Measurements from ENCODE around the gene CCN2.

CCN2 gene

GRCh38 chr6:131949909-131950766 lies 1.0 kb downstream of the CCN2 start:
- Histone ChIP-seq H3K4me1 (ENCODE audit: control insufficient read depth, insufficient read depth, low read length) (peaks cover 56% of the 10 kb centered on the region), H3K36me3 (ENCODE audit: control insufficient read depth, insufficient read depth, low read length) (peaks cover 29% of the 10 kb centered on the region), H3K27ac (ENCODE audit: low read depth, low read length) (peak overlapping the region; percentile 60; the same call in 1 of the 2 replicates), H3K9me3 (ENCODE audit: control insufficient read depth, insufficient read depth, low read depth, low read length) (no peaks in the 10 kb centered on the region), H3K4me3 (ENCODE audit: low read depth, low read length) (peak overlapping the region; percentile 74), H3K27me3 (ENCODE audit: control insufficient read depth, insufficient read depth, low read length) (no peaks in the 10 kb centered on the region), H3K9ac (ENCODE audit: low read length) (peak overlapping the region; percentile 84)

- Histone ChIP-seq H3K4me3 (ENCODE audit: low read depth, low read length) (peak overlapping the region; percentile 74), H3K36me3 (ENCODE audit: control insufficient read depth, insufficient read depth, low read length) (peaks cover 29% of the 10 kb centered on the region), H3K9me3 (ENCODE audit: control insufficient read depth, insufficient read depth, low read depth, low read length) (no peaks in the 10 kb centered on the region), H3K27ac (ENCODE audit: low read depth, low read length) (no peak overlapping the region), H3K4me1 (ENCODE audit: control insufficient read depth, insufficient read depth, low read length) (peaks cover 50% of the 10 kb centered on the region), H3K27me3 (ENCODE audit: control insufficient read depth, insufficient read depth, low read length) (no peaks in the 10 kb centered on the region), H3K9ac (ENCODE audit: low read length) (peak overlapping the region; percentile 84)
Measured at GRCh38 chr6:131949620-131949908, 1.6 kb downstream of the CCN2 start.

- H3K9ac ChIP-seq (ENCODE audit: low read length), result peak overlapping the region; percentile 84
- H3K4me3 ChIP-seq (ENCODE audit: low read depth, low read length), result peak overlapping the region; percentile 74
- H3K4me1 ChIP-seq (ENCODE audit: control insufficient read depth, insufficient read depth, low read length), result peaks cover 44% of the 10 kb centered on the region
- H3K9me3 ChIP-seq (ENCODE audit: control insufficient read depth, insufficient read depth, low read depth, low read length), result no peaks in the 10 kb centered on the region
- H3K27ac ChIP-seq (ENCODE audit: low read depth, low read length), result no peak overlapping the region
- H3K27me3 ChIP-seq (ENCODE audit: control insufficient read depth, insufficient read depth, low read length), result no peaks in the 10 kb centered on the region
- peaks cover 29% of the 10 kb centered on the region for H3K36me3 ChIP-seq (ENCODE audit: control insufficient read depth, insufficient read depth, low read length)
Measured at GRCh38 chr6:131948692-131949619, 2.2 kb downstream of the CCN2 start.

DNA sequence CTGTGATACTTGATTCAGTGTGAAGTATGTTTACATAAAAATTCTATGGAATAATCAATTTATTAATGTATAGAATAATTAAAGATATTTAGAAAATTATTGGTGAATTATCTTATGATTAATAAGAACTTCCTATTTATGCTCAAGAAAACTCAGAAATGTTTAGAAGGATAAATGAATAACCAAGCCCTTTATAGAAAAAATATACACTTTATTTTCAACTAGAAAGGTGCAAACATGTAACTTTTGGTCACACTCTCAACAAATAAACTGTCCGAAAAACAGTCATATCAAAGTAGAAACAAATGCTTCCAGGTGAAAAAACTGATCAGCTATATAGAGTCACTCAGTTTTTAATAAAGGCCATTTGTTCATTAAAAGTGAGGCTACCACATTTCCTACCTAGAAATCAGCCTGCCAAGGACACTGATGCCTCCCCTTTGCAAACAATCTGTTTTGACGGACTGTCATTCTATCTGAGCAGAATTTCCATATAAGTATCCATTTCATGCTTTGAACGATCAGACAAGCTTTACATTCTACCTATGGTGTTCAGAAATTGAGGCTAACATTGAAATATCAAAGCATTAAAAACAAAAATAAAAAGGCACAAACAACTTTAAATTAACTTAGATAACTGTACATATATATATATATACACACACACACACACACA lies 3.0 kb downstream of the CCN2 start:
- Histone ChIP-seq H3K9me3 (ENCODE audit: control insufficient read depth, insufficient read depth, low read depth, low read length) (no peaks in the 10 kb centered on the region), H3K4me1 (ENCODE audit: control insufficient read depth, insufficient read depth, low read length) (peaks cover 36% of the 10 kb centered on the region), H3K9ac (ENCODE audit: low read length) (no peak overlapping the region), H3K36me3 (ENCODE audit: control insufficient read depth, insufficient read depth, low read length) (peaks cover 29% of the 10 kb centered on the region), H3K27me3 (ENCODE audit: control insufficient read depth, insufficient read depth, low read length) (no peaks in the 10 kb centered on the region), H3K4me3 (ENCODE audit: low read depth, low read length) (peak overlapping the region; percentile 74; the same call in 1 of the 2 replicates), H3K27ac (ENCODE audit: low read depth, low read length) (no peak overlapping the region)

- H3K27ac ChIP-seq (ENCODE audit: low read depth, low read length), result no peak overlapping the region
- peaks cover 27% of the 10 kb centered on the region for H3K4me1 ChIP-seq (ENCODE audit: control insufficient read depth, insufficient read depth, low read length)
- no peak overlapping the region for H3K4me3 ChIP-seq (ENCODE audit: low read depth, low read length)
- H3K27me3 ChIP-seq (ENCODE audit: control insufficient read depth, insufficient read depth, low read length), result no peaks in the 10 kb centered on the region
- no peaks in the 10 kb centered on the region for H3K9me3 ChIP-seq (ENCODE audit: control insufficient read depth, insufficient read depth, low read depth, low read length)
- H3K36me3 ChIP-seq (ENCODE audit: control insufficient read depth, insufficient read depth, low read length), result peaks cover 29% of the 10 kb centered on the region
- no peak overlapping the region for H3K9ac ChIP-seq (ENCODE audit: low read length)
Measured at GRCh38 chr6:131946992-131947955, 3.9 kb downstream of the CCN2 start.

GRCh38 chr6:131946404-131946991 lies 4.7 kb downstream of the CCN2 start:
- peaks cover 20% of the 10 kb centered on the region for H3K4me1 ChIP-seq (ENCODE audit: control insufficient read depth, insufficient read depth, low read length)
- H3K4me3 ChIP-seq (ENCODE audit: low read depth, low read length), result no peak overlapping the region
- H3K36me3 ChIP-seq (ENCODE audit: control insufficient read depth, insufficient read depth, low read length), result peaks cover 29% of the 10 kb centered on the region
- H3K27ac ChIP-seq (ENCODE audit: low read depth, low read length), result no peak overlapping the region
- H3K9me3 ChIP-seq (ENCODE audit: control insufficient read depth, insufficient read depth, low read depth, low read length), result no peaks in the 10 kb centered on the region
- H3K9ac ChIP-seq (ENCODE audit: low read length), result no peak overlapping the region
- no peaks in the 10 kb centered on the region for H3K27me3 ChIP-seq (ENCODE audit: control insufficient read depth, insufficient read depth, low read length)

GRCh38 chr6:131945971-131946370 lies 5.2 kb downstream of the CCN2 start:
- H3K27ac ChIP-seq (ENCODE audit: low read depth, low read length), result no peak overlapping the region

GRCh38 chr6:131937703-131938631 lies 13.2 kb downstream of the CCN2 start:
- H3K27me3 ChIP-seq (ENCODE audit: control insufficient read depth, insufficient read depth, low read length), result no peaks in the 10 kb centered on the region
- H3K4me3 ChIP-seq (ENCODE audit: low read depth, low read length), result no peak overlapping the region
- peaks cover 14% of the 10 kb centered on the region for H3K4me1 ChIP-seq (ENCODE audit: control insufficient read depth, insufficient read depth, low read length)
- H3K27ac ChIP-seq (ENCODE audit: low read depth, low read length), result no peak overlapping the region
- no peaks in the 10 kb centered on the region for H3K9me3 ChIP-seq (ENCODE audit: control insufficient read depth, insufficient read depth, low read depth, low read length)
- no peak overlapping the region for H3K9ac ChIP-seq (ENCODE audit: low read length)
- no peaks in the 10 kb centered on the region for H3K36me3 ChIP-seq (ENCODE audit: control insufficient read depth, insufficient read depth, low read length)

More at GRCh38 chr6:131945971-131946370, 5.2 kb downstream of the CCN2 start:
- no peaks in the 10 kb centered on the region for H3K27me3 ChIP-seq (ENCODE audit: control insufficient read depth, insufficient read depth, low read length)
- H3K4me3 ChIP-seq (ENCODE audit: low read depth, low read length), result no peak overlapping the region
- H3K4me1 ChIP-seq (ENCODE audit: control insufficient read depth, insufficient read depth, low read length), result peaks cover 19% of the 10 kb centered on the region
- H3K9ac ChIP-seq (ENCODE audit: low read length), result no peak overlapping the region
- peaks cover 29% of the 10 kb centered on the region for H3K36me3 ChIP-seq (ENCODE audit: control insufficient read depth, insufficient read depth, low read length)
- no peaks in the 10 kb centered on the region for H3K9me3 ChIP-seq (ENCODE audit: control insufficient read depth, insufficient read depth, low read depth, low read length)

- no peaks in the 10 kb centered on the region for H3K27me3 ChIP-seq (ENCODE audit: control insufficient read depth, insufficient read depth, low read length)
- H3K36me3 ChIP-seq (ENCODE audit: control insufficient read depth, insufficient read depth, low read length), result no peaks in the 10 kb centered on the region
- H3K4me3 ChIP-seq (ENCODE audit: low read depth, low read length), result no peak overlapping the region
- H3K9me3 ChIP-seq (ENCODE audit: control insufficient read depth, insufficient read depth, low read depth, low read length), result no peaks in the 10 kb centered on the region
- H3K9ac ChIP-seq (ENCODE audit: low read length), result no peak overlapping the region
- H3K4me1 ChIP-seq (ENCODE audit: control insufficient read depth, insufficient read depth, low read length), result peaks cover 14% of the 10 kb centered on the region
- H3K27ac ChIP-seq (ENCODE audit: low read depth, low read length), result no peak overlapping the region
Measured at GRCh38 chr6:131937226-131937625, 13.9 kb downstream of the CCN2 start.

Measured in HUES6 (cell line).